Neural cell (in vitro differentiated cells): Measurements from ENCODE around the gene CTNNA2. TPM values are rescaled to one million over a fixed set of nuclear protein-coding genes. Genes with fewer than 3 reads are reported as not detected.

Source experiments
- H2AFZ ChIP-seq: fragments of 200-600, 300-800 bp; sonication (generic), shearing (Covaris generic); 2 replicates; pipeline ENCODE4 v1.6.0; 2014; ENCODE audit warnings: low read depth, mild to moderate bottlenecking, antibody characterized with exemption, low read length, moderate library complexity
- H3F3A ChIP-seq: fragments of 200-600 bp; shearing (Covaris generic); 2 replicates; pipeline ENCODE4 v1.6.1; 2016; ENCODE audit warnings: mild to moderate bottlenecking, moderate library complexity, mixed read lengths, antibody characterized with exemption, low read length; ENCODE audit not compliant: insufficient read depth, poor library complexity, severe bottlenecking
- H3K27ac ChIP-seq: fragments of 200-600, 300-800 bp; sonication (generic), shearing (Covaris generic); 2 replicates; pipeline ENCODE4 v1.5.1; 2014; ENCODE audit warnings: mild to moderate bottlenecking, low read length, moderate library complexity
- H3K27me3 ChIP-seq: fragments of 300-800, 200-600 bp; sonication (generic), shearing (Covaris generic); 2 replicates; pipeline ENCODE4 v1.6.0; 2014; ENCODE audit warnings: mild to moderate bottlenecking, low read depth, low read length, moderate library complexity; ENCODE audit not compliant: insufficient read depth
- H3K36me3 ChIP-seq: fragments of 300-800, 200-600 bp; sonication (generic), shearing (Covaris generic); 2 replicates; pipeline ENCODE4 v1.5.1; 2014; ENCODE audit warnings: mild to moderate bottlenecking, antibody characterized with exemption, low read length, moderate library complexity; ENCODE audit not compliant: insufficient read depth
- H3K4me2 ChIP-seq: fragments of 300-800, 200-600 bp; sonication (generic), shearing (Covaris generic); 2 replicates; pipeline ENCODE4 v1.6.0; 2014; ENCODE audit warnings: mild to moderate bottlenecking, low read length
- H3K4me3 ChIP-seq: fragments of 300-800, 200-600 bp; sonication (generic), shearing (Covaris generic); 2 replicates; pipeline ENCODE4 v1.5.1; 2014; ENCODE audit warnings: mild to moderate bottlenecking, low read length, moderate library complexity
- H3K79me2 ChIP-seq: fragments of 200-600 bp; shearing (Covaris generic); replicated peaks from 2 replicates; pipeline ENCODE4 v1.6.0; 2014; ENCODE audit warnings: mild to moderate bottlenecking, low read length, moderate library complexity; ENCODE audit not compliant: insufficient read depth
- H3K9ac ChIP-seq: fragments of 300-800, 200-600 bp; sonication (generic), shearing (Covaris generic); 2 replicates; pipeline ENCODE4 v1.6.1; 2016; ENCODE audit warnings: mild to moderate bottlenecking, low read length, mixed read lengths
- H3K9me2 ChIP-seq: fragments of 200-600 bp; shearing (Covaris generic); 2 replicates; pipeline ENCODE4 v1.6.1; 2016; ENCODE audit warnings: mild to moderate bottlenecking, low read length, mixed read lengths; ENCODE audit not compliant: insufficient read depth
- H3K9me3 ChIP-seq: fragments of 200-600, 300-800 bp; sonication (generic), shearing (Covaris generic); 2 replicates; pipeline ENCODE4 v1.6.1; 2016; ENCODE audit warnings: mild to moderate bottlenecking, mixed run types, low read length, moderate library complexity, mixed read lengths
- H4K20me1 ChIP-seq: fragments of 200-600 bp; shearing (Covaris generic); 2 replicates; pipeline ENCODE4 v1.6.1; 2016; ENCODE audit warnings: mild to moderate bottlenecking, mixed run types; ENCODE audit not compliant: insufficient read depth
- CTCF ChIP-seq: fragments of 450-650 bp; IDR thresholded peaks from 2 replicates; pipeline ENCODE4 v1.5.1; 2014; ENCODE audit warnings: antibody characterized with exemption, mild to moderate bottlenecking, moderate library complexity; ENCODE audit not compliant: poor library complexity, severe bottlenecking
- EP300 ChIP-seq: fragments of 450-650 bp; conservative IDR thresholded peaks from 2 replicates; pipeline ENCODE4 v1.6.1; 2014; ENCODE audit warnings: antibody characterized with exemption, mild to moderate bottlenecking, moderate library complexity; ENCODE audit not compliant: poor library complexity, severe bottlenecking
- EZH2 ChIP-seq: fragments of 200-600, 300-800 bp; shearing (Covaris generic), sonication (generic); IDR thresholded peaks from 2 replicates; pipeline ENCODE4 v1.6.1; 2014; ENCODE audit warnings: antibody characterized with exemption, low read length, borderline replicate concordance, mild to moderate bottlenecking; ENCODE audit not compliant: insufficient read depth, poor library complexity, severe bottlenecking
- MXI1 ChIP-seq: fragments of 450-650 bp; conservative IDR thresholded peaks from 2 replicates; pipeline ENCODE4 v1.6.1; 2014; ENCODE audit warnings: antibody characterized with exemption, mild to moderate bottlenecking; ENCODE audit not compliant: poor library complexity, severe bottlenecking
- POLR2AphosphoS5 ChIP-seq: IDR thresholded peaks from 2 replicates; pipeline ENCODE4 v1.6.1; 2012
- RAD21 ChIP-seq: fragments of 450-650 bp; conservative IDR thresholded peaks from 2 replicates; pipeline ENCODE4 v1.6.1; 2014; ENCODE audit warnings: antibody characterized with exemption, mild to moderate bottlenecking, moderate library complexity
- REST ChIP-seq: IDR thresholded peaks from 2 replicates; pipeline ENCODE4 v1.6.1; 2012; ENCODE audit warnings: borderline replicate concordance
- SMC3 ChIP-seq: fragments of 450-650 bp; conservative IDR thresholded peaks from 2 replicates; pipeline ENCODE4 v1.6.1; 2014; ENCODE audit warnings: antibody characterized with exemption, mild to moderate bottlenecking, moderate library complexity; ENCODE audit not compliant: poor library complexity
- TAF1 ChIP-seq: IDR thresholded peaks from 2 replicates; pipeline ENCODE4 v1.6.1; 2012; ENCODE audit warnings: low read depth
- polyA plus RNA-seq: library from polyadenylated mRNA; depleted of rRNA; stranded (reverse); fragments of >200 nt; gene quantifications from 2 replicates; pipeline ENCODE4 v1.2.3, GENCODE V29; 2014

CTNNA2 gene
- polyA plus RNA-seq, 1 donor from 2014 or later = 194 TPM

- no peaks in the 10 kb centered on the region for H3K9me2 ChIP-seq
- no peak overlapping the region for H3K9ac ChIP-seq
- H3K9me3 ChIP-seq = no peaks in the 10 kb centered on the region
- no peaks in the 10 kb centered on the region for H3K36me3 ChIP-seq
- no peak overlapping the region for H3K4me3 ChIP-seq
- no peak for TF ChIP-seq MXI1
- no peak for TF ChIP-seq POLR2AphosphoS5
- TF ChIP-seq EZH2 = no peak
- TF ChIP-seq EP300 = no peak
- TF ChIP-seq TAF1 = no peak
- TF ChIP-seq SMC3 = no peak
- TF ChIP-seq RAD21 = no peak
- TF ChIP-seq CTCF = no peak
- no peak for TF ChIP-seq REST
- H3K27me3 ChIP-seq = no peaks in the 10 kb centered on the region
- H4K20me1 ChIP-seq = no peaks in the 10 kb centered on the region
- H3F3A ChIP-seq = no peaks in the 10 kb centered on the region
- no peak overlapping the region for H2AFZ ChIP-seq
- H3K4me2 ChIP-seq = no peak overlapping the region
- no peak overlapping the region for H3K27ac ChIP-seq
- no peaks in the 10 kb centered on the region for H3K79me2 ChIP-seq
Observed at GRCh38 chr2:80040226-80040625, 527.4 kb downstream of the CTNNA2 start.

GRCh38 chr2:80042635-80043034 lies 529.8 kb downstream of the CTNNA2 start:
- H4K20me1 ChIP-seq = no peaks in the 10 kb centered on the region
- no peaks in the 10 kb centered on the region for H3K9me3 ChIP-seq
- H2AFZ ChIP-seq = no peak overlapping the region
- TF ChIP-seq POLR2AphosphoS5 = no peak
- TF ChIP-seq SMC3 = no peak
- no peak for TF ChIP-seq EZH2
- TF ChIP-seq REST = no peak
- TF ChIP-seq RAD21 = no peak
- TF ChIP-seq MXI1 = no peak
- TF ChIP-seq CTCF = no peak
- TF ChIP-seq TAF1 = no peak
- TF ChIP-seq EP300 = no peak
- no peaks in the 10 kb centered on the region for H3F3A ChIP-seq
- no peak overlapping the region for H3K4me3 ChIP-seq
- no peaks in the 10 kb centered on the region for H3K36me3 ChIP-seq
- no peaks in the 10 kb centered on the region for H3K27me3 ChIP-seq
- H3K4me2 ChIP-seq = no peak overlapping the region
- H3K27ac ChIP-seq = no peak overlapping the region
- H3K79me2 ChIP-seq = no peaks in the 10 kb centered on the region
- H3K9me2 ChIP-seq = no peaks in the 10 kb centered on the region
- no peak overlapping the region for H3K9ac ChIP-seq
